GM21528 (cell line): ENCODE results near the gene CD8B2.
"Not testable (repeated sequence)": the region's sequence is repeated elsewhere in the genome, so short reads cannot be mapped to it uniquely, and the experiment has no call there.

Source experiments
- ATAC-seq: cut with Tn5 transposase; IDR thresholded peaks from one replicate; pipeline ENCODE4 v1.9.1; 2021; ENCODE audit warnings: mild to moderate bottlenecking, moderate library complexity; ENCODE audit not compliant: unreplicated experiment, low FRiP score

The CD8B2 gene

DNA sequence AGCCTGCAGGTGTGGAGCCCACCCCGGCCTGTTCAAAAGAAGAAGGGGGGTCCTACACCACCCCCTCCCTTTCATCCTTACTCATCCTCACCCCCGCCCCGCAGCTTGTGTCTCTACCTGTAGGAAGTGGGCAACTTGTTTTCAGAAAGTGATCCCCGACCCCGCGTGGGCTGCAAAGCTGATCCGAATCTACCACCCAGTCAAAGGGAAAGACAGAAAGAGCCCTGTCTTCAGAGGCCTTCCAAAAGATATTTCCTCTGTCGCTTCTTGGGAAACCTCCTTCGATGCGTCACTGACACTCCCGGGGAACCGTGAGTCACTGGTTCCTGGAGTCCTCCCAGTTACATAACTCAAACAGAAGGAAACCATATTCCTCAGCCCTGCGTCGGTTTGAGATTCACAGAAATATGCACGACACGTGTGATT is 24.3 kb downstream of the CD8B2 start:
- ATAC-seq, result not testable (repeated sequence)

DNA sequence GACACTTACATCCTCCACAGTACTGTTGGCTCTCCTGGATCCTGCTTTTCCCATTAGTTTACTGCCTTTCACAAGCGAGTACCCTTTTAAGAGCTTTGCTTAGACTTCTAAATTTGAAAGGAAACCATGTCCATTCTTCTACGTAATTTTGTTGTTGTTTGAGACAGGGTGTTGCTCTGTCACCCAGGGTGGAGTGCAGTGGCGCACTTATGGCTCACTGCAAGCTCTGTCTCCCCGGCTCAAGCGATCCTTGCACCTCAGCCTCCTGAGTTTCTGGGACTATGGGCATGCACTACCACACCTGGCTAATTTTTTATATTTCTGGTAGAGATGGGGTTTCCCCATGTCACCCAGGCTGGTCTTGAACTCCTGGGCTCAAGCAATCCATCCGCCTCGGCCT is 24.8 kb downstream of the CD8B2 start:
- not testable (repeated sequence) for ATAC-seq

- not testable (repeated sequence) for ATAC-seq
Measured at GRCh38 chr2:106513391-106513790, 26.2 kb downstream of the CD8B2 start.

- ATAC-seq, result not testable (repeated sequence)
Measured at GRCh38 chr2:106514827-106515226, 27.7 kb downstream of the CD8B2 start.

DNA sequence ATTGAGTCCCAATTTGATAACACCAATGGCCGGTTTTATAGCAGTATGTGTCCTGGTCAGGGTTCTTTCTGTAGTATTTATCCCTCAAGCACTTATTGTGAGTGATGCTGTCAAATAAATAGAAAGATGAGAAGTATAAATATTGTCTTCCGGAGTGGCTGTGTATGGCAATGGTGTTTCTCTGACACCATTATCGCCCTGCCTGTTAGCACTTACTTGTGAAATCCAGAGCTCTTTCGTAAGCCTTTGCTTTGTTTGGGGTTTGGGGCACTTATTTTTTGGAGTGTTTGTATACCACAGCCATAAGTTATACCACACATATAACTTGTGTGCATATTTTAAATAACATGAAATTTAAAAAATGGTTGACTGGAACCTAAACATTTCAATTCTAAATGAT is 29.3 kb downstream of the CD8B2 start:
- no peak for ATAC-seq

DNA sequence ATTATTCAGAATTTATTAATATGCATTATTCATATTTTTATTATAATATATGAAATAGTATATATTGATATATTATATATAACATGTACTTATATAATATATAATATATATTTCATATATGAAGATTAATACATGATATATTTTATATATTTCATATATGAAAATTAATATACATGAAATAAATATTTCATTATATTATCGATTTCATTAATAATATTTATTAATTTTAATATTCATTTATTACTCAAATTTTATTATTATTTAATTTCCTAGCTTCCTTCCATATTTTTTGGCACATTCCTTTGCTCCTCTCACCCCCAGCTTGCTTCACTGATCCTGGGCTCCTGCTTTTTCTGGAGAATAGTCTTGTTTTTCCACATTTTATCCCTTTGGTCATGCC is 29.7 kb downstream of the CD8B2 start:
- ATAC-seq, result no peak

GRCh38 chr2:106517329-106517728 is 30.2 kb downstream of the CD8B2 start:
- no peak for ATAC-seq

GRCh38 chr2:106519767-106520166 is 32.6 kb downstream of the CD8B2 start:
- ATAC-seq, result no peak

- no peak for ATAC-seq
Measured at GRCh38 chr2:106521016-106521415, 33.9 kb downstream of the CD8B2 start.

DNA sequence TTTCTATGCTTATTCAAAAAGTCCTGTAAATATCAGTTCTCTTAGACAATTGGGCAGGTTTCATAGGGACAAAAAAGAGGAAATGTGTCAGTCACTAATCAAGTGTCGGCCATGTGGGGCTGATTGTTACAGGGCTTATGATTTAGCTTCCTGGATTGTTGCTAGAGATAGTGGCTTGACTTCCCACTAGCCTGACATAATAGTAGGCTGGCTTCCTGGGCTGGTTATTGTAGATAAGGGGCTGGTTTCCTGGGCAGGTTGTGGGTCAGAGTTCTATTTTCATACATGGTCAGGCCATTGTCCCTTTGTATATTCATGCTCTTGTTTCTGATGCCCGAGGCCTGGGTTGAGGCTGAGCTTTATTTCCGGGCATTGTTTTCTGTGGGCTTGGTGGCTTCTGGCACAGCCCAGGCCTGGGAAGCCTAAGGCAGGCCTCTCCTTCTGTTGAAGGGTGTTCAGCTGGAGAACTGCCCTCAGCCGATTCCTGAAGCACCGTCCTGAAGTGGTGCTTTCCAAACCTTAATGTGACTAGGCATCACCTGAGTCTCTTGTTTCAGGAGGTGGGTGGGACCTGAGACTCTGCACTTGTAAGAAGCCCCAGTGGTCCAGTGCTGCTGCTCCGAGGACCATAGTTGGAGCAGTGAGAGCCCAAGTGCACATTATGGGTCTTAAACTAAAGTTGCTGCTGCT is 37.0 kb downstream of the CD8B2 start:
- no peak for ATAC-seq

DNA sequence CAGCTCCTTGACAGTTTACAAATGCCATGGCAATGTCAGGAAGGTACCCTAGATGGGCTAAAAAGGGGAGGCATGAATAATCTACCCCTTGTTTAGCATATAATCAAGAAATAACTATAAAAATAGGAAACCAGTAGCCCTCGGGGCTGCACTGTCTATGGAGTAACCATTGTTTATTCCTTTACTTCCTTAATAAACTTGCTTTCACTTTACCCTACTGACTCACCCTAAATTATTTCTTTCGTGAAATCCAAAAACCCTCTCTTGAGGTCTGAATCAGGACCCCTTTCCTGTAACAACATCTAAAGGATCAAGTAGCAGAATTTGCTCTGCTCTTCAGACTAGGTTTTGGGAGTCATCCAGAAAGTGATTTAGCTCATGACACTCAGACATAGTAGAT is 43.7 kb downstream of the CD8B2 start:
- ATAC-seq, result no peak

DNA sequence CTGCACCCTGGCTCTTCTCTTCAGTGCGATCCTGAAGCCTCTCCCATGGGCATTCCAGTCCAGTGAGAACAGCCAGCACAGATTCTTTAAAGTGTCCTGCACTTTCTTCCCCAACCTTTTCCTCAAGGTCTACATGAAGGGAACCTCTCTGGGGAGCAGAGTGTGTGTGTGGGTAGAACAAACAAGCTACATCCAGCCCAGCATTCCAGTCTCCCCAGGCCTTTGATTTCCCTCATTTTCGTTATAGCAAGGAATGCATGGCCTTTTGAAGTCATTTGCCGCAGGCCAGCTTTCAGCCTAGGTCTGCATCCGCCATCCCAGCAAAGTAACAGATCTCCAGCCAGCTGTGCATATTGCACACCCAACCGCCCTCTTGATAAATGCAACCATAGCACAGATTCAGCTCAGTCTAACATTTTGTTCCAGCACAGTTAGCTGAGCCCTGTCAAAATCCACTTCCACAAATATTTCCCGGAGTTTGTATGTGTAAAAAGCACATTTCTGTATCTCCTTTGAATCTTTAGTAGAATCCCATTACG is 44.6 kb downstream of the CD8B2 start:
- ATAC-seq, result no peak

DNA sequence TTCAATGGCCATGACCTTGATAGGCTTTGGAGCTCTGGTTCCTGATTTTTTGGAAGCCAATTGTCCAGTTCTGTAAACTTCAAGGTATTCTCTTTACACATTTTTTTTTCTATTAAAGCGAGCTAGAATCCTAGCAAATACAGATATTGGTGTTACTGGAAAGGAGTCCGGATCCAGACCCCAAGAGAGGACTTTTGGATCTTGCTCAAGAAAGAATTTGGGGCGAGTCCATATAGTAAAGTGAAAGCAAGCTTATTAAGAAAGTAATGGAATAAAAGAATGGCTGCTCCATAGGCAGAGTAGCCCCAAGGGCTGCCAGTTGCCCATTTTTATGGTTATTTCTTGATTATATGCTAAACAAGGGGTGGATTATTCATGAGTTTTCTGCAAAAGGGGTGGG is 45.1 kb downstream of the CD8B2 start:
- no peak for ATAC-seq

GRCh38 chr2:106534471-106534870 is 47.3 kb downstream of the CD8B2 start:
- ATAC-seq, result no peak

GRCh38 chr2:106536490-106536889 is 49.3 kb downstream of the CD8B2 start:
- no peak for ATAC-seq

GRCh38 chr2:106537047-106537446 is 49.9 kb downstream of the CD8B2 start:
- ATAC-seq, result no peak

DNA sequence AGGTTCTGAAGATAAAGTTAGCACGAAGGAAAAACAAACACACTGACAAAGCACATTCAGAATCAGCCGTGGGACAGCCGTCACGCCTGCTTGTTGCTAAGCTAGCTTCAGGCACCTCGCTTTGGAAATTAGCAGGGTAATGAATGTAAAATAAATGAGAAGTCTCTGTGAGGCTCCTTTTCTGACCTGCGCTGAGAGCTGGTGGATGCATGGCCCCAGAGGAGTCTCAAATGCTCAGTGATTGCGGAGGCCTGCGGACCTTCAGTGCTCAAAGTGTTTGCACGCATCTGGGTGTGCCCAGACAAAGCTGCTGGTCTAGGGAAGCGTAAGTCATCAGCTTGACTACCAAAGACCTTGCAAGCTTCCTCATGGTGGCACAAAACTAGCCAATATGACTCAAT is 50.6 kb downstream of the CD8B2 start:
- ATAC-seq, result no peak

DNA sequence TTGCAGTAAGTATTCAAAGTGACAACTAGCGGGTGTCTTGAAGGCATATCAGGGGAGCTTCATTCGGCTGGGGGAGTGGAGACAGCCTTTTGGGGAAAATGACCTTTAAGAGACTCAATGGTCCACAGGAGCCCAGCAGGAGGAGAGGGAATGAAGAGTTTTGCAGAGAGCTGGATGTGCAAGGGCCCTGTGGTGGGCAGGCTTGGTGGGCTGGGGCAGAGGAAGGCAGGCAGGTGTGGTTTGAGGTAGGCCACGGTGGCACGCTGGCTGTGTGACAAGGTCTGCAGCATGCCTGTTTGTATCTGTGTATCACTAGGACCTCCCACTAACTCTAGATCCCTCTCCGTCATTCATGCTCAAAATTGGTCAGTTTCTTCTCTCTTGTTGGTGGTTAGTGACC is 53.7 kb downstream of the CD8B2 start:
- no peak for ATAC-seq

GRCh38 chr2:106541333-106541732 is 54.2 kb downstream of the CD8B2 start:
- no peak for ATAC-seq

GRCh38 chr2:106542746-106543359 is 55.7 kb downstream of the CD8B2 start:
- ATAC-seq, result peak; percentile 95

DNA sequence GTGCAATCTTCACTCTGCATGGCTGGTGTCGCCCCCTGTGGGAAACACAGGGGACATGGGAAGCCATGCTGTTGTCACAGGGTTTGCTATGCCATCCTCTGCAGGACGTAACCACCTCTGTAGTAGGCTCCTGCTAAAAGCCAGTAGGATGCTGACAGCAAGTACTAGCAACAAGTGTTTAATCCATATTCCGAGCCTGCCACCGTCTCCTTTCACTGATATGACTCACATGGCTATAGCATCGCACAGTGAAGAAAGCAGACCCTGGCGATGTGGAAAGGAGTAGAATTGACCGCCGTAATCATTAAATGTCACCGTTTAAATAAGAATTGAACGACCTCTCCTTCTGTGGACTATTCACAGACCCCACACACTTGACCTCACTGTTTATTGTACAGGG is 57.8 kb downstream of the CD8B2 start:
- ATAC-seq, result no peak

DNA sequence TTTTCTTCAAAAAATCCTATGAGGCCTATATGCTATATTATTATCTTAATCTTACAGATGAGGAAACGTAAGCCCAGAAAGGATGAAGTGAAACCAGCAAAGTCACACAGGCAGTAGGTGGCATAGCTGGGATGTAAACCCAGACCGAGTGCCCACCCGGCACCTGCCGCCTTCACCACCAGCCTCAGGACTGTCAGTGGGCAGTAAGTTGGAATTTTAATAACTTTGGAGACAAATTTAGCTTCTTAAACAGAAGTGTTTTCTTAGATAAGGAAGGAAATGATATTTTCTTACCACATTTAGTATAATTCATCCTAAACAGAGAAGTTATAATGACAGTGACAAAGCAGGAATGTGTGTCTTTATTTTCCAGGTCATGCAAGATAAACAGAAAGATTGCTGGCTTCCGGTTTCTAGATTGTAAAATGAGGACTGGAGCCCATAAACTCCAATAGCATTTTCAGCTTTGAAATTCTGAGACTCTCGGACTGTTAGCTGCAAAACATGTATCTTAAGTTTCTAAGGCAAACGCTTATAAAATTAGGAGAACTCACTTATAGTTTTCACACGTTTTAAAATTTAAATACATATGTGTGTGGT is 59.3 kb downstream of the CD8B2 start:
- ATAC-seq, result no peak
